ENCODE measurements around the gene RASGEF1B.
A peak's percentile ranks its signal among the peaks of the same experiment; 100 is the strongest.

The RASGEF1B gene

DNA sequence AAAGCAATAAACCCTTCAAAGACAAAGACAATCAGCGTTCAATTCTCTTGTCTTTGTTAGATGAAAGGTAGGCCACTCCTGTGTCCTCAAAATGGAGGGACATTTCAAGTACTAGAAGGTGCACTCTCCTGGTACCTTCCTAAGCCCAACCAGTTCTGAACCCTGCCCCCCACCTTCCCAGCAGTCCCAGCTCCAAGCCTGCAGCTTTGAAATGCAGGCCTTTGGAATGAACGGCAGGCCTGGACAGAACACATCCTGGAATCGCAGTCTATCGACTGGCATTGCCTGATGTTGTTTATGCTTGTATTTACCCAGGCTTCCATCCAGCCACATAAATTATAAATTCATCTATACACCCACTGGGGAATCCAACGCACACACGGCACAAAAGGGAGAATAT lies 47.4 kb downstream of the RASGEF1B start:
- peaks cover 6 to 20% (median 9%) of the 10 kb centered on the region in 3 donors for H3K36me3 ChIP-seq
- H3K27me3 ChIP-seq: no peaks in the 10 kb centered on the region
- no peaks in the 10 kb centered on the region for H3K9me3 ChIP-seq
- DNase-seq: no peak
- no peaks in the 10 kb centered on the region for H3K4me1 ChIP-seq
- intact Hi-C loops (cut with DNase I; ENCODE audit: low total_unique reads): no loop called here
- TF ChIP-seq, protein P1, sequence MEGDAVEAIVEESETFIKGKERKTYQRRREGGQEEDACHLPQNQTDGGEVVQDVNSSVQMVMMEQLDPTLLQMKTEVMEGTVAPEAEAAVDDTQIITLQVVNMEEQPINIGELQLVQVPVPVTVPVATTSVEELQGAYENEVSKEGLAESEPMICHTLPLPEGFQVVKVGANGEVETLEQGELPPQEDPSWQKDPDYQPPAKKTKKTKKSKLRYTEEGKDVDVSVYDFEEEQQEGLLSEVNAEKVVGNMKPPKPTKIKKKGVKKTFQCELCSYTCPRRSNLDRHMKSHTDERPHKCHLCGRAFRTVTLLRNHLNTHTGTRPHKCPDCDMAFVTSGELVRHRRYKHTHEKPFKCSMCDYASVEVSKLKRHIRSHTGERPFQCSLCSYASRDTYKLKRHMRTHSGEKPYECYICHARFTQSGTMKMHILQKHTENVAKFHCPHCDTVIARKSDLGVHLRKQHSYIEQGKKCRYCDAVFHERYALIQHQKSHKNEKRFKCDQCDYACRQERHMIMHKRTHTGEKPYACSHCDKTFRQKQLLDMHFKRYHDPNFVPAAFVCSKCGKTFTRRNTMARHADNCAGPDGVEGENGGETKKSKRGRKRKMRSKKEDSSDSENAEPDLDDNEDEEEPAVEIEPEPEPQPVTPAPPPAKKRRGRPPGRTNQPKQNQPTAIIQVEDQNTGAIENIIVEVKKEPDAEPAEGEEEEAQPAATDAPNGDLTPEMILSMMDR (IDR thresholded peaks at IDR 0.05): no peak
- H3K4me3 ChIP-seq: no peak overlapping the region
- H3K27ac ChIP-seq: no peak overlapping the region

- H3K9me3 ChIP-seq: no peaks in the 10 kb centered on the region
- TF ChIP-seq, protein P1 (IDR thresholded peaks at IDR 0.05): no peak
- H3K4me1 ChIP-seq: no peaks in the 10 kb centered on the region
- no peaks in the 10 kb centered on the region for H3K27me3 ChIP-seq
- no peak overlapping the region for H3K4me3 ChIP-seq
- intact Hi-C loops (cut with DNase I; ENCODE audit: low total_unique reads): no loop called here
- no peak for DNase-seq
- H3K27ac ChIP-seq: no peak overlapping the region
- peaks cover 0 to 12% (median 9%) of the 10 kb centered on the region in 3 donors for H3K36me3 ChIP-seq
These were observed 49.1 kb downstream of the RASGEF1B start for GRCh38 chr4:81422595-81422994.

GRCh38 chr4:81421346-81422218 lies 50.1 kb downstream of the RASGEF1B start:
- no peak overlapping the region for H3K27ac ChIP-seq

GRCh38 chr4:81418572-81418971 lies 53.1 kb downstream of the RASGEF1B start:
- no peaks in the 10 kb centered on the region for H3K27me3 ChIP-seq
- peaks cover 0 to 3% (median 0%) of the 10 kb centered on the region in 3 donors for H3K9me3 ChIP-seq
- no peak overlapping the region for H3K4me3 ChIP-seq
- no peaks in the 10 kb centered on the region for H3K36me3 ChIP-seq
- TF ChIP-seq, protein P1 (IDR thresholded peaks at IDR 0.05): no peak
- no peaks in the 10 kb centered on the region for H3K4me1 ChIP-seq
- no peak overlapping the region for H3K27ac ChIP-seq
- intact Hi-C loops (cut with DNase I; ENCODE audit: low total_unique reads): no loop called here
- DNase-seq: no peak

More at GRCh38 chr4:81421346-81422218, 50.1 kb downstream of the RASGEF1B start:
- intact Hi-C loops (cut with DNase I; ENCODE audit: low total_unique reads): no loop called here
- Histone ChIP-seq H3K4me3 (no peak overlapping the region), H3K9me3 (no peaks in the 10 kb centered on the region), H3K4me1 (no peaks in the 10 kb centered on the region), H3K27me3 (no peaks in the 10 kb centered on the region), H3K36me3 (peaks cover 0 to 12% (median 0%) of the 10 kb centered on the region in 3 donors)
- TF ChIP-seq, protein P1 (IDR thresholded peaks at IDR 0.05): no peak
- DNase-seq: peak in 1 of 2 donors; percentile 33

DNA sequence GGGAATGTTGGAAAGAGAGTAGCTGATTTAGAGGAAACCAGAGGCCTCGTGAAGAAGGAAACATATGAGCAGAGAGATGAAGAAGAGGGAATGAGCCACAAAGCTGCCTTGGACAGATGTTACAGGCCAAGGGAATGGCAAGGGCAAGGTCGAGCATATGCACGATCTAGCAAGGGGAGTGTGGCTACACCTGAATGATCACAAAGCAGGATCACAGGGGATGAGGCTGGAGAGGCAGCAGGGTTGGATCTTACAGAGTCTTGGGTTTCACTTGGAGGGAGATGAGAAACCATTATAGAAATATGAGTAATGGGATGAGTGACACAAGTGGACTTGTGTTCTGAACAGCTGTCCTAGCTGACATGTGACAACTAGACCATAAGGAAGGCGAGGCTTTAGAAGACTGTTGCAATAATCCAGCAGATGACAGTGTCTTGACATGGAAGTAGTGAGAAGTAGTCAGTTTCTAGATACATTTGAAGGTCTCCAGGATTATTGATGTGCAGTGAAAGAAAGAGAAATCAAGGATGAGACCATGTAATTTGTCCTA lies 58.7 kb downstream of the RASGEF1B start:
- no peak for DNase-seq
- Histone ChIP-seq H3K9me3 (peaks cover 0 to 3% (median 0%) of the 10 kb centered on the region in 3 donors), H3K4me1 (no peaks in the 10 kb centered on the region), H3K4me3 (no peak overlapping the region), H3K27me3 (no peaks in the 10 kb centered on the region), H3K27ac (no peak overlapping the region), H3K36me3 (no peaks in the 10 kb centered on the region)
- TF ChIP-seq, protein P1 (IDR thresholded peaks at IDR 0.05): no peak
- intact Hi-C loops (cut with DNase I; ENCODE audit: low total_unique reads): no loop called here
